ENCODE measurements around the gene SAA2.

GRCh38 chr11:18265949-18266348 lies 17.5 kb upstream of the SAA2 start, which contains the start of gene SAA1:
- TF ChIP-seq CTCF (conservative IDR thresholded peaks at IDR 0.05 in 1 of 2, IDR thresholded peaks at IDR 0.05 in 1 of 2; ENCODE audit: low read depth in 1 of 2, low read length in 2 of 2) (no peak), EZH2 (IDR thresholded peaks at IDR 0.05; ENCODE audit: low read length, missing control alignments) (no peak)

All from fibroblast of lung (primary cell).